K562 (cell line): ENCODE data around the gene PRKG1. TPM values are rescaled to one million over a fixed set of nuclear protein-coding genes. Genes with fewer than 3 reads are reported as not detected.

ENCODE experiments used
- ATAC-seq: fragments of 200-7000 bp; cut with Tn5 transposase; 3 replicates; pipeline ENCODE4 v1.9.1; 2020; ENCODE audit warnings: moderate library complexity
- BruUV-seq: library from RNA; stranded (reverse); fragments of 400-500 nt; replicated peaks from 2 replicates; lab custom pipeline; 2021; lab: Mats Ljungman, UMichigan
- CTCF ChIA-PET: fragments of 300-600 bp; formaldehyde crosslinking; extraction: SDS; loops from one replicate; lab custom pipeline; 2021; ENCODE audit warnings: low intra/inter-chr PET ratio; lab: Yijun Ruan, JAX
- POLR2A ChIA-PET: fragments of 300-600, 350-650 bp; sonication (Branson Sonifier 250); formaldehyde crosslinking; extraction: SDS; loops from one replicate; lab custom pipeline; 2021; ENCODE audit warnings: antibody characterized with exemption, inconsistent platforms; lab: Yijun Ruan, JAX
- DNase-seq, 4 experiments: peaks; one replicate each; pipeline versions ENCODE4 v3.0.0 to v3.0.0-alpha.2; 2011 to 2018; ENCODE audit warnings: low spot score in 3 of 4, mixed read lengths in 3 of 4; ENCODE audit errors: extremely low read depth in 1 of 4
- FAIRE-seq: peaks from 2 replicates; lab custom pipeline; 2011; peaks lifted over from hg19 to GRCh38; lab: Jason Lieb, UNC
- H2AFZ ChIP-seq: 2 replicates; pipeline ENCODE4 v1.6.0; 2011; ENCODE audit warnings: low read depth, low read length, control low read depth, inconsistent platforms
- H3K27ac ChIP-seq: fragments of 200-600 bp; 3 replicates; pipeline ENCODE4 v1.8.0; 2011; ENCODE audit warnings: low read depth, mild to moderate bottlenecking, control low read depth, inconsistent platforms, low read length, moderate library complexity, mixed read lengths; ENCODE audit errors: extremely low read depth
- H3K27me3 ChIP-seq, 2 experiments: fragments of 300-600 bp in 1 of 2; 2 replicates in 1 of 2; 3 replicates in 1 of 2; pipeline versions ENCODE4 v1.6.0 to v1.8.0; 2011; ENCODE audit warnings: inconsistent platforms in 2 of 2, low read length in 2 of 2, mild to moderate bottlenecking in 1 of 2, mixed read lengths in 1 of 2, moderate library complexity in 1 of 2; ENCODE audit not compliant: control insufficient read depth in 2 of 2, insufficient read depth in 2 of 2
- H3K36me3 ChIP-seq: fragments of 300-600 bp; 3 replicates; pipeline ENCODE4 v1.8.0; 2011; ENCODE audit warnings: mild to moderate bottlenecking, low read length, inconsistent platforms; ENCODE audit not compliant: control insufficient read depth, insufficient read depth
- H3K4me1 ChIP-seq, 2 experiments: fragments of 200-600 bp in 1 of 2; replicated peaks in 1 of 2; 2 replicates in 1 of 2; 3 replicates in 1 of 2; pipeline versions ENCODE4 v1.5.1 to v1.8.0; 2011; ENCODE audit warnings: inconsistent platforms in 2 of 2, low read length in 2 of 2, mild to moderate bottlenecking in 1 of 2, mixed read lengths in 1 of 2, moderate library complexity in 1 of 2; ENCODE audit not compliant: control insufficient read depth in 2 of 2, insufficient read depth in 2 of 2
- H3K4me2 ChIP-seq: 2 replicates; pipeline ENCODE4 v1.6.1; 2011; ENCODE audit warnings: low read length, control low read depth, inconsistent platforms, mixed read lengths; ENCODE audit not compliant: insufficient read depth
- H3K4me3 ChIP-seq: fragments of 200-600 bp; sonication (generic), shearing (Covaris generic); 2 replicates; pipeline ENCODE4 v1.5.1; 2016; ENCODE audit warnings: control low read depth, inconsistent platforms
- H3K79me2 ChIP-seq: fragments of 200-600 bp; 3 replicates; pipeline ENCODE4 v1.8.0; 2011; ENCODE audit warnings: low read length, inconsistent platforms; ENCODE audit not compliant: control insufficient read depth, insufficient read depth
- H3K9ac ChIP-seq, 2 experiments: 2 replicates each; pipeline versions ENCODE4 v1.6.0 to v1.6.1; 2011; ENCODE audit warnings: low read depth in 2 of 2, low read length in 2 of 2, control low read depth in 1 of 2, inconsistent platforms in 1 of 2, mild to moderate bottlenecking in 1 of 2, mixed read lengths in 1 of 2; ENCODE audit not compliant: insufficient read depth in 1 of 2
- H3K9me1 ChIP-seq: one replicate; pipeline ENCODE4 v1.6.0; 2011; ENCODE audit warnings: inconsistent platforms, mild to moderate bottlenecking, low read length, moderate library complexity; ENCODE audit not compliant: control insufficient read depth, insufficient read depth
- H3K9me3 ChIP-seq: replicated peaks from 2 replicates; pipeline ENCODE4 v1.5.1; 2011; ENCODE audit warnings: low read depth, low read length, inconsistent platforms; ENCODE audit not compliant: control insufficient read depth, insufficient read depth
- H4K20me1 ChIP-seq: replicated peaks from 2 replicates; pipeline ENCODE4 v1.6.1; 2011; ENCODE audit warnings: low read length, inconsistent platforms, mixed read lengths; ENCODE audit not compliant: control insufficient read depth, insufficient read depth
- BRD4 ChIP-seq: fragments of 200-600 bp; sonication (generic); IDR thresholded peaks from 2 replicates; pipeline ENCODE4 v1.6.1; 2017; ENCODE audit warnings: inconsistent platforms
- BRF2 ChIP-seq: IDR thresholded peaks from 3 replicates; pipeline ENCODE4 v1.6.1; 2011; ENCODE audit warnings: borderline replicate concordance, mild to moderate bottlenecking; ENCODE audit not compliant: insufficient read length, insufficient read depth
- CBX2 ChIP-seq: fragments of 200-600 bp; sonication (generic); IDR thresholded peaks from one replicate; pipeline ENCODE4 v1.6.1; 2012; ENCODE audit warnings: mild to moderate bottlenecking, low read length, inconsistent platforms; ENCODE audit not compliant: insufficient read depth, poor library complexity, severe bottlenecking
- CREB3L1 ChIP-seq: fragments of 450-650 bp; IDR thresholded peaks from 2 replicates; pipeline ENCODE4 v1.6.1; 2014; ENCODE audit warnings: low read depth, mild to moderate bottlenecking, moderate library complexity, borderline replicate concordance
- JUN ChIP-seq, 2 experiments: sonication (generic) in 1 of 2; formaldehyde crosslinking in 1 of 2; IDR thresholded peaks; 2 replicates each; pipeline versions ENCODE4 v1.6.1 to v1.8.0; 2012 to 2022; ENCODE audit warnings: borderline replicate concordance in 2 of 2, mild to moderate bottlenecking in 2 of 2, improper control_type of control experiment in 1 of 2, low read depth in 1 of 2, low read length in 1 of 2, missing genetic modification reagents in 1 of 2
- MAX ChIP-seq: sonication (generic); formaldehyde crosslinking; IDR thresholded peaks from 2 replicates; pipeline ENCODE4 v1.9.0; 2022; ENCODE audit warnings: mild to moderate bottlenecking, missing genetic modification reagents
- NUFIP1 ChIP-seq: fragments of 450-650 bp; IDR thresholded peaks from 2 replicates; pipeline ENCODE4 v1.6.1; 2018; ENCODE audit not compliant: partially characterized antibody
- PHF21A ChIP-seq: fragments of 450-650 bp; IDR thresholded peaks from 2 replicates; pipeline ENCODE4 v1.6.1; 2017; ENCODE audit warnings: low read depth, borderline replicate concordance
- SP2 ChIP-seq: IDR thresholded peaks from 2 replicates; pipeline ENCODE4 v1.6.1; 2011; ENCODE audit warnings: mild to moderate bottlenecking, low read depth, low read length, moderate library complexity; ENCODE audit not compliant: poor library complexity, severe bottlenecking; ENCODE audit errors: extremely low read depth
- SUPT5H ChIP-seq: fragments of 450-650 bp; IDR thresholded peaks from 2 replicates; pipeline ENCODE4 v1.6.1; 2016
- TCF15 ChIP-seq: fragments of 250-450 bp; sonication (Bioruptor Pico); IDR thresholded peaks from 2 replicates; pipeline ENCODE4 v1.8.0; 2022; ENCODE audit warnings: moderate library complexity, mild to moderate bottlenecking, inconsistent platforms
- YBX1 ChIP-seq: fragments of 450-650 bp; IDR thresholded peaks from 2 replicates; pipeline ENCODE4 v1.7.1; 2016; ENCODE audit warnings: mild to moderate bottlenecking
- ZC3H11A ChIP-seq: IDR thresholded peaks from 2 replicates; pipeline ENCODE4 v1.6.1; 2012; ENCODE audit warnings: low read depth, low read length, improper control_type of control experiment
- ZNF23 ChIP-seq: fragments of 250-450 bp; sonication (Bioruptor Pico); IDR thresholded peaks from 2 replicates; pipeline ENCODE4 v1.4.0; 2020; ENCODE audit warnings: mild to moderate bottlenecking
- ZNF311 ChIP-seq: fragments of 250-450 bp; sonication (Bioruptor Pico); IDR thresholded peaks from 2 replicates; pipeline ENCODE4 v1.4.0; 2020; ENCODE audit warnings: mild to moderate bottlenecking, moderate library complexity
- WGBS: fragments of 100-300 bp; shearing (Covaris generic); methylation state at CpG from one replicate; pipeline ENCODE4 v1.1.6; 2016; ENCODE audit warnings: low coverage, mixed read lengths; ENCODE audit not compliant: insufficient coverage; ENCODE audit errors: missing lambda C conversion rate; 5-methylcytosine and 5-hydroxymethylcytosine counted together
- in situ Hi-C: fragments of 300-500 bp; cut with MboI; formaldehyde crosslinking; loops from 4 replicates; pipeline ENCODE4 v1.15.0; 2018; ENCODE audit warnings: inconsistent platforms, mixed read lengths
- intact Hi-C: fragments of 100-400 bp; cut with micrococcal nuclease; formaldehyde crosslinking; loops from 2 replicates; pipeline ENCODE4 v1.14.2; 2022
- polyA plus RNA-seq, 8 experiments: library from polyadenylated mRNA; depleted of rRNA in 4 of 8; stranded (reverse) in 5 of 8; unstranded in 3 of 8; fragments of >200 nt; fragmentation: Nextera tagmentation in 2 of 8; fragmentation: Illumina TruSeq in 1 of 8; extraction: Ambion mirVana in 2 of 8; extraction: Trizol in 1 of 8; gene quantifications; 2 replicates each; pipeline versions ENCODE4 v1.2.1 to v1.2.3, GENCODE V29; 2011 to 2014; ENCODE audit warnings: inconsistent platforms in 1 of 8, missing spikeins in 1 of 8
- total RNA-seq, 7 experiments: library from RNA; depleted of rRNA in 6 of 7; stranded (reverse); fragments of >200 nt in 6 of 7; fragmentation: Illumina TruSeq in 2 of 7; extraction: Trizol in 2 of 7; gene quantifications; 2 replicates each; pipeline versions ENCODE4 v1.2.1 to v1.2.3, GENCODE V29; 2011 to 2021; ENCODE audit warnings: low replicate concordance in 1 of 7

PRKG1 gene
- total and polyA plus RNA-seq, 9 of the 15 experiments (the other 6 are each of a cell fraction or from before 2014, with no cell fraction given), result 0.22 TPM; not detected in 8

- TF ChIP-seq ZNF311 (CRISPR knock-in tag) (no peak), ZC3H11A (no peak), CBX2 (no peak), BRF2 (no peak), SP2 (no peak), JUN (IDR thresholded peaks at IDR 0.05; ENCODE audit: borderline replicate concordance, low read depth, low read length) (no peak), JUN (CRISPR knock-in tag; IDR thresholded peaks at IDR 0.05; ENCODE audit: borderline replicate concordance) (no peak), ZNF23 (CRISPR knock-in tag) (no peak), BRD4 (no peak), CREB3L1 (no peak), PHF21A (no peak), SUPT5H (no peak), MAX (CRISPR knock-in tag) (no peak), YBX1 (no peak), NUFIP1 (no peak), TCF15 (CRISPR knock-in tag) (no peak)
- ATAC-seq (no peak), DNase-seq (no peak), FAIRE-seq (no peak)
- Histone ChIP-seq H3K27me3 (no peaks in the 10 kb centered on the region), H3K9ac (no peak overlapping the region), H3K9me1 (no peaks in the 10 kb centered on the region), H3K79me2 (no peaks in the 10 kb centered on the region), H3K36me3 (no peaks in the 10 kb centered on the region), H2AFZ (no peak overlapping the region), H4K20me1 (no peaks in the 10 kb centered on the region), H3K4me2 (no peak overlapping the region), H3K4me1 (no peaks in the 10 kb centered on the region), H3K9me3 (no peaks in the 10 kb centered on the region), H3K4me3 (no peak overlapping the region), H3K27ac (no peak overlapping the region)
- CTCF ChIA-PET, result no interaction called here
- intact Hi-C loops (no loop called here), in situ Hi-C loops (no loop called here)
- WGBS, result 1% methylated on average over 4 of the region's 4 CpGs
- no TSS peak for BruUV-seq
- POLR2A ChIA-PET, result no interaction called here
These were observed 456.3 kb downstream of the PRKG1 start for GRCh38 chr10:51530541-51530940.
